ES-I3 (cell line): ENCODE results near the gene CHCHD3.

Source experiments
- H3K36me3 ChIP-seq: 2 replicates; pipeline ENCODE4 v1.6.1; 2013; ENCODE audit warnings: mild to moderate bottlenecking, low read length, control low read depth, moderate library complexity; ENCODE audit not compliant: insufficient read depth
- H3K4me1 ChIP-seq: 2 replicates; pipeline ENCODE4 v1.6.1; 2013; ENCODE audit warnings: mild to moderate bottlenecking, control low read depth, low read length; ENCODE audit not compliant: insufficient read depth
- H3K9ac ChIP-seq: 2 replicates; pipeline ENCODE4 v1.6.1; 2013; ENCODE audit warnings: low read depth, mild to moderate bottlenecking, low read length, moderate library complexity
- H3K9me3 ChIP-seq: 2 replicates; pipeline ENCODE4 v1.6.1; 2013; ENCODE audit warnings: mild to moderate bottlenecking, low read length, moderate library complexity; ENCODE audit not compliant: control insufficient read depth, insufficient read depth

Gene CHCHD3

DNA sequence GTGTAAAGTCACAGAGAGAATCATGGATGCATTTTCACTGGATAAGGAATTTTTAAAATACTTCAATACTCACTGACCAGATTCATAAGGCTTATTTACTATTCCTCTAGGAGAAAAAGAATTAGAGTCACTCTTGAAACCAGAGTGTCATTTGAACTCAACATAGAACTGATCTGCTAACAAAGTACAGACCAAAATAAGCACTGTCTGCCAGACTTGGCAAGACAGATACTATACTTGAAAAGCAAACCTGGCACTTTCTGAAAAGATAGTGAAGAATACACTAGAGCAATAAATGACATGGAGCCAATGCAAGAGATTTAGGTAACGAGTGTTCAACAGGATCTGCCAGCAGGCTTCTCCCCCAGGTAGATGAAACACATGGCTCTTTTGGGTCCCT, 215.3 kb downstream of the CHCHD3 start:
- Histone ChIP-seq H3K9ac (no peak overlapping the region), H3K4me1 (no peaks in the 10 kb centered on the region), H3K9me3 (peaks cover 3% of the 10 kb centered on the region; the same call in 1 of the 2 replicates), H3K36me3 (no peaks in the 10 kb centered on the region)

GRCh38 chr7:132866144-132866531, 215.8 kb downstream of the CHCHD3 start:
- no peak overlapping the region for H3K9ac ChIP-seq
- no peaks in the 10 kb centered on the region for H3K36me3 ChIP-seq
- H3K4me1 ChIP-seq, result no peaks in the 10 kb centered on the region
- peaks cover 3% of the 10 kb centered on the region; the same call in 1 of the 2 replicates for H3K9me3 ChIP-seq

- H3K9me3 ChIP-seq, result peaks cover 3% of the 10 kb centered on the region; the same call in 1 of the 2 replicates
Observed at GRCh38 chr7:132865366-132866143, 216.3 kb downstream of the CHCHD3 start.

DNA sequence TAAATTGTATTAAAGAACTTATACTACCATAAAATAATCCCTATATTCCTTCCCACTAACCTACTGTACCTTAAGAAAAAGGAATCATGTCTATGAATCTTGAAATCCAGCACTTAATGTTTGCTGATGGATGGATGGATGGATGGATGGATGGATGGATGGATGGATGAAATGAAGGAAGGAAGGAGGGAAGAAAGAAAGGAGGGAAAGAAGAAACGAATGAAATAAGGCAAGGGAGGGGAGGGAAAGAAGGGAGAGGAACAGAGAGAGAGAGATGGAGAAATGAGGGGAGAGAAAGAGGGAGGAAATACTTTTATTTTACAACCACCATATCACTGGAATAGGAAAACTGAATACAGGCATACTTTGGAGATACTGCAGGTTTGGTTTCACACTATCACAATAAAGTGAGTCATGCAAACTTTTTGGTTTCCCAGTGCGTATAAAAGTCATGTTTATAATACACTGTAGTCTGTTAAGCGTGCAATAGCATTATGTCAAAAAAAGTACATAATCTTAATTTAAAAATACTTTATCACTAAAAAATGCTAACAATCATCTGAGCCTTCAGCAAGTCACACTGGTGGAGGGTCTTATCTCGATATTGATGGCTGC, 219.8 kb downstream of the CHCHD3 start:
- Histone ChIP-seq H3K36me3 (no peaks in the 10 kb centered on the region), H3K9ac (no peak overlapping the region), H3K4me1 (no peaks in the 10 kb centered on the region), H3K9me3 (peaks cover 3% of the 10 kb centered on the region; the same call in 1 of the 2 replicates)

More at GRCh38 chr7:132865366-132866143, 216.3 kb downstream of the CHCHD3 start:
- no peak overlapping the region for H3K9ac ChIP-seq
- no peaks in the 10 kb centered on the region for H3K36me3 ChIP-seq
- no peaks in the 10 kb centered on the region for H3K4me1 ChIP-seq

GRCh38 chr7:132861424-132861823, 220.5 kb downstream of the CHCHD3 start:
- H3K9ac ChIP-seq, result no peak overlapping the region
- H3K36me3 ChIP-seq, result no peaks in the 10 kb centered on the region
- H3K4me1 ChIP-seq, result peaks cover 2% of the 10 kb centered on the region; the same call in 1 of the 2 replicates
- peaks cover 3% of the 10 kb centered on the region; the same call in 1 of the 2 replicates for H3K9me3 ChIP-seq

GRCh38 chr7:132859199-132859598, 222.7 kb downstream of the CHCHD3 start:
- peaks cover 8% of the 10 kb centered on the region for H3K4me1 ChIP-seq
- peaks cover 3% of the 10 kb centered on the region; the same call in 1 of the 2 replicates for H3K9me3 ChIP-seq
- H3K36me3 ChIP-seq, result no peaks in the 10 kb centered on the region
- H3K9ac ChIP-seq, result no peak overlapping the region

DNA sequence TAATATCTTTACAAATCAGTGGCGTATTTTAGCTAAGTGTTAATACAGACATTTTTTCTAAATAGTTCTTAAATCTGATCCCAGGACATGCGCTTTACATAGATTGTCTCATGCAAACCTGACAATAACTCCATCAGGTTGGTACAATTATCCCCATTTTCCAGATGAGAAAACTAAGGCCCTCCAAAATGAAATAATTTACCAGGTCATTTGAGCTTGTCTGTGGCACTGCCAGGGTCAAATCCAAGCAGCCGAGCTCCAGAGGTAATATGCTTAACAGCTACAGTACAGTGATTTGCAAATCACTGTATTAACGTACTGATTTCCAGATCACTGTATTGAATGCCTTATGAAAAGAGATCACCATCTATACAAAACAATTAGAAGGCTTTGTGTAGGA, 223.1 kb downstream of the CHCHD3 start:
- no peak overlapping the region for H3K9ac ChIP-seq
- H3K9me3 ChIP-seq, result peaks cover 3% of the 10 kb centered on the region; the same call in 1 of the 2 replicates
- H3K36me3 ChIP-seq, result no peaks in the 10 kb centered on the region
- H3K4me1 ChIP-seq, result peaks cover 8% of the 10 kb centered on the region

GRCh38 chr7:132858251-132858650, 223.6 kb downstream of the CHCHD3 start:
- H3K9ac ChIP-seq, result no peak overlapping the region
- peaks cover 3% of the 10 kb centered on the region; the same call in 1 of the 2 replicates for H3K9me3 ChIP-seq
- no peaks in the 10 kb centered on the region for H3K36me3 ChIP-seq
- H3K4me1 ChIP-seq, result peaks cover 8% of the 10 kb centered on the region

DNA sequence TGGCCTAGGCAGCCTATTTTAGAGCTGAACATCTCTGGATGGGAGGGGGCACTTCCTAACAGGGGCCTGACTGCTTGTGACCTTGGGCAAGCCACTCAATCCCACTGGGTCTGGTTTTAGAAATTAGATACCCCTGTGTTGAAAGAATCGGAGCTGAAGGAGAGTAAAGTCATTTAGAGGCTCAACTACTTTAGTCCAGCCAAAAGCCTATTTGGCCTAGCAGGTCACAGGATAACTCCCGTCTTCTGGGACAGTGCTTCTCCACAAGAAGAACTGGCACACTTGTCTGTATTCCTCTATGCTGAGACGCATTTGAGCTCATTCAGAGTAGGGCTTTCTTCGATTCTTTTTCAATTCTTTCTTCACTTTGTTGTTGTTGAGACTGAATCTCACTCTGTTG, 224.2 kb downstream of the CHCHD3 start:
- H3K9ac ChIP-seq, result no peak overlapping the region
- H3K36me3 ChIP-seq, result no peaks in the 10 kb centered on the region
- no peaks in the 10 kb centered on the region for H3K9me3 ChIP-seq
- peaks cover 8% of the 10 kb centered on the region for H3K4me1 ChIP-seq

DNA sequence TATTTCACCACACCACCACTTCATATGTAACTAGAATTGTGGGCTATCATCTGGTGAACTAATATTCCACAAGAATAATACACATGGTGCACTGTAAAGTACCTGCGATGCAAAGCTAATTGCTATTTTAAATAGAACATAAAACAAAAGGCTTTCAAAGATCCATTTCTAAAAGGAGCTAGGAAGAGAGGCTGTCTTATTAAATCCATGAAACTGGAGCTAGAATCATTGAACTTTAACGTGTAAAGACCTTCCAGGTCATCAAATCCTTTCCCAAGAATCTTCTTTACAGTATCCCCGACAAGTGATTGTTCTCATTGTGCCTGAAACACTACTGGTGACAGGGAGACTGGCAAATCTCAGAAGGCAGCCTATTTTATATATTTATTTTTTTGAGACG, 224.9 kb downstream of the CHCHD3 start:
- H3K4me1 ChIP-seq, result peaks cover 8% of the 10 kb centered on the region
- H3K9ac ChIP-seq, result no peak overlapping the region
- no peaks in the 10 kb centered on the region for H3K9me3 ChIP-seq
- no peaks in the 10 kb centered on the region for H3K36me3 ChIP-seq

DNA sequence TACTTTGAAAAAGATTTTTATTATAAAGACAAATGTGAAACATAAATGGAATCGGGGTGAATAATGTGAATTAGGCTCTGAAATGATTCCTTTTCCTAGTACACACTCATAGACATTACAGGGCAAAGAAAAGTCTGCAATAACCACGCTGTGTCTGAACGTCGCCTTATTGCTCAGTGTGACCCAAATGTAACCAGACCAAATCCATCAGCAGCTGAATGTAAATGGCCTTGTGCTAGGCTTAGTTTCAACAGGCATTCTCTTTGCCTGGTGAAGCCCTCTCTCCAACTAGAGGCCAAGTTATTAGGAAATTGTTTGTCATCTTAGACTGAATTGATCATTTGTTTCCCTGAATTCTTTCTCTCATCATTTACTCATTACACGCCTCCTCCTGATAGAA, 225.5 kb downstream of the CHCHD3 start:
- no peak overlapping the region for H3K9ac ChIP-seq
- H3K4me1 ChIP-seq, result peaks cover 8% of the 10 kb centered on the region
- H3K36me3 ChIP-seq, result no peaks in the 10 kb centered on the region
- H3K9me3 ChIP-seq, result no peaks in the 10 kb centered on the region

GRCh38 chr7:132855901-132856300, 226.0 kb downstream of the CHCHD3 start:
- H3K4me1 ChIP-seq, result peaks cover 8% of the 10 kb centered on the region
- no peak overlapping the region for H3K9ac ChIP-seq
- no peaks in the 10 kb centered on the region for H3K9me3 ChIP-seq
- no peaks in the 10 kb centered on the region for H3K36me3 ChIP-seq

GRCh38 chr7:132854238-132854637, 227.7 kb downstream of the CHCHD3 start:
- Histone ChIP-seq H3K9me3 (no peaks in the 10 kb centered on the region), H3K9ac (no peak overlapping the region), H3K36me3 (no peaks in the 10 kb centered on the region), H3K4me1 (peaks cover 8% of the 10 kb centered on the region)

DNA sequence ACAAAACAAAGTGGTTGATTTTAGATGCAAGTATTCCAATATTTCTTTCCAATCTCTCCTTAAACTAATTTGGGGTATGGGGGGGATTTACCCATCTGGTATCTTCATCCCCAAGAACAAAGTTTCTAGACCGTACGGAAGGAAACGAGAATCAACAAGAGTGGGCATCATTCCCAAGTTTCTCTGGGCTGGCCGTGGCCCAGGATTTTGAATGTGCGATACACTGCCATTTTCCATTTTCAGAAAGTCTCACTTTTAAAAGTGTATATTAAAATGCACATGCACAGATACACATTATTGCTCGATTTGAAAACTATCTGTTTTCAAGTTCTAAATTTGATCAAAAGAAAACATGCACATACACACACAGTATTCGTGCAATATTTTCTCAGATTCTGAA, 234.5 kb downstream of the CHCHD3 start:
- Histone ChIP-seq H3K36me3 (no peaks in the 10 kb centered on the region), H3K4me1 (no peaks in the 10 kb centered on the region), H3K9me3 (no peaks in the 10 kb centered on the region), H3K9ac (no peak overlapping the region)

- Histone ChIP-seq H3K9me3 (no peaks in the 10 kb centered on the region), H3K4me1 (no peaks in the 10 kb centered on the region), H3K9ac (no peak overlapping the region), H3K36me3 (no peaks in the 10 kb centered on the region)
Observed at GRCh38 chr7:132846086-132846485, 235.8 kb downstream of the CHCHD3 start.
